ENCODE results near the gene TNFSF13B.
"Not testable (repeated sequence)": the region's sequence is repeated elsewhere in the genome, so short reads cannot be mapped to it uniquely, and the experiment has no call there.

Gene TNFSF13B

GRCh38 chr13:108269601-108270328 lies at the start of gene TNFSF13B:
TSS of gene TNFSF13B (plus strand) at chr13:108269718. CDS start at chr13:108269896, 178 bp downstream.
- DNase-seq (ENCODE audit: low read depth in 1 of 2, low spot score in 1 of 2): peak; percentile 7 to 17

GRCh38 chr13:108220041-108220440 lies 49.5 kb upstream of the TNFSF13B start:
- no peak for DNase-seq (ENCODE audit: low read depth in 1 of 2, low spot score in 1 of 2)

- DNase-seq (ENCODE audit: low read depth in 1 of 2, low spot score in 1 of 2): no peak
Measured at GRCh38 chr13:108223687-108224503, 45.6 kb upstream of the TNFSF13B start.

- DNase-seq (ENCODE audit: low read depth in 1 of 2, low spot score in 1 of 2): no peak
Measured at GRCh38 chr13:108225440-108225839, 44.1 kb upstream of the TNFSF13B start.

- no peak for DNase-seq (ENCODE audit: low read depth in 1 of 2, low spot score in 1 of 2)
Measured at GRCh38 chr13:108226184-108226583, 43.3 kb upstream of the TNFSF13B start.

GRCh38 chr13:108227651-108228272 lies 41.8 kb upstream of the TNFSF13B start:
- DNase-seq (ENCODE audit: low read depth in 1 of 2, low spot score in 1 of 2): no peak

- DNase-seq (ENCODE audit: low read depth in 1 of 2, low spot score in 1 of 2): no peak
Measured at GRCh38 chr13:108230377-108230776, 39.1 kb upstream of the TNFSF13B start.

- no peak for DNase-seq (ENCODE audit: low read depth in 1 of 2, low spot score in 1 of 2)
Measured at GRCh38 chr13:108249150-108249549, 20.4 kb upstream of the TNFSF13B start.

- no peak for DNase-seq (ENCODE audit: low read depth in 1 of 2, low spot score in 1 of 2)
Measured at GRCh38 chr13:108257248-108257647, 12.3 kb upstream of the TNFSF13B start.

- DNase-seq (ENCODE audit: low read depth in 1 of 2, low spot score in 1 of 2): no peak
Measured at GRCh38 chr13:108263621-108264355, 5.7 kb upstream of the TNFSF13B start.

- DNase-seq (ENCODE audit: low read depth in 1 of 2, low spot score in 1 of 2): no peak
Measured at GRCh38 chr13:108266321-108266990, 3.1 kb upstream of the TNFSF13B start.

GRCh38 chr13:108267347-108267746 lies 2.2 kb upstream of the TNFSF13B start:
- no peak for DNase-seq (ENCODE audit: low read depth in 1 of 2, low spot score in 1 of 2)

GRCh38 chr13:108267855-108268254 lies 1.7 kb upstream of the TNFSF13B start:
- not testable (repeated sequence) for DNase-seq (ENCODE audit: low read depth in 1 of 2, low spot score in 1 of 2)

- no peak for DNase-seq (ENCODE audit: low read depth in 1 of 2, low spot score in 1 of 2)
Measured at GRCh38 chr13:108268466-108269112, 929 bp upstream of the TNFSF13B start.

GRCh38 chr13:108270442-108270841 lies 924 bp downstream of the TNFSF13B start:
- no peak for DNase-seq (ENCODE audit: low read depth in 1 of 2, low spot score in 1 of 2)

- no peak for DNase-seq (ENCODE audit: low read depth in 1 of 2, low spot score in 1 of 2)
Measured at GRCh38 chr13:108272333-108272732, 2.8 kb downstream of the TNFSF13B start.

GRCh38 chr13:108273429-108274118 lies 4.1 kb downstream of the TNFSF13B start:
- no peak for DNase-seq (ENCODE audit: low read depth in 1 of 2, low spot score in 1 of 2)

GRCh38 chr13:108274718-108275117 lies 5.2 kb downstream of the TNFSF13B start:
- DNase-seq (ENCODE audit: low read depth in 1 of 2, low spot score in 1 of 2): no peak

GRCh38 chr13:108276060-108276459 lies 6.5 kb downstream of the TNFSF13B start:
- DNase-seq (ENCODE audit: low read depth in 1 of 2, low spot score in 1 of 2): no peak

- no peak for DNase-seq (ENCODE audit: low read depth in 1 of 2, low spot score in 1 of 2)
Measured at GRCh38 chr13:108278466-108278865, 8.9 kb downstream of the TNFSF13B start.
